HCT116 (cell line): ENCODE measurements around the gene FARSA. TPM values are rescaled to one million over a fixed set of nuclear protein-coding genes. Genes with fewer than 3 reads are reported as not detected.
"Not testable (repeated sequence)": the region's sequence is repeated elsewhere in the genome, so short reads cannot be mapped to it uniquely, and the experiment has no call there.

Source experiments
- ATAC-seq: fragments of 200-7000 bp; cut with Tn5 transposase; 2 replicates; pipeline ENCODE4 v1.9.1; 2020; ENCODE audit warnings: mild to moderate bottlenecking, moderate library complexity
- BruUV-seq: library from RNA; stranded (reverse); fragments of 400-500 nt; replicated peaks from 2 replicates; lab custom pipeline; 2021; lab: Mats Ljungman, UMichigan
- CTCF ChIA-PET: fragments of 300-600 bp; sonication (Branson Sonifier 250); formaldehyde crosslinking; loops from one replicate; lab custom pipeline; 2021; ENCODE audit warnings: antibody characterized with exemption; lab: Charles Lee
- POLR2A ChIA-PET: fragments of 300-600, 350-600 bp; sonication (Branson Sonifier 250); formaldehyde crosslinking; loops from one replicate; lab custom pipeline; 2021; ENCODE audit warnings: antibody characterized with exemption; lab: Charles Lee
- RAD21 ChIA-PET, 2 experiments: fragments of 300-600 bp; sonication (Branson Sonifier 250); formaldehyde crosslinking; loops; one replicate each; lab custom pipeline; 2023; ENCODE audit warnings: low total read pairs in 2 of 2; ENCODE audit not compliant: uncharacterized antibody in 2 of 2, unreplicated experiment in 2 of 2, low non-redundant PET in 1 of 2; lab: Charles Lee
- DNase-seq: peaks from one replicate; pipeline ENCODE4 v3.0.0-alpha.2; 2010; ENCODE audit warnings: low read depth, low spot score
- H2AFZ ChIP-seq: fragments of 200-600 bp; shearing (Covaris generic), sonication (generic); 2 replicates; pipeline ENCODE4 v1.6.1; 2017; ENCODE audit warnings: low read depth, mixed run types, mixed read lengths, antibody characterized with exemption, low read length; ENCODE audit not compliant: poor library complexity, severe bottlenecking
- H3K27ac ChIP-seq: 2 replicates; pipeline ENCODE4 v1.5.1; 2012; ENCODE audit warnings: low read depth, low read length
- H3K27me3 ChIP-seq: fragments of 200-600 bp; sonication (generic); 2 replicates; pipeline ENCODE4 v1.6.1; 2016; ENCODE audit warnings: mixed run types, low read length, mixed read lengths; ENCODE audit not compliant: insufficient read depth
- H3K36me3 ChIP-seq, 2 experiments: fragments of 200-500 bp in 1 of 2; fragments of 200-600 bp in 1 of 2; sonication (Bioruptor generic) in 1 of 2; sonication (generic) in 1 of 2; 2 replicates each; pipeline versions ENCODE4 v1.5.1 to v1.6.1; 2014 to 2016; ENCODE audit warnings: low read length in 2 of 2, inconsistent platforms in 1 of 2, mixed read lengths in 1 of 2, mixed run types in 1 of 2; ENCODE audit not compliant: insufficient read depth in 2 of 2, control insufficient read depth in 1 of 2
- H3K4me1 ChIP-seq, 2 experiments: fragments of 200-600 bp in 1 of 2; sonication (generic) in 1 of 2; 2 replicates each; pipeline versions ENCODE4 v1.5.1 to v1.6.1; 2012 to 2017; ENCODE audit warnings: low read length in 2 of 2, inconsistent platforms in 1 of 2, mild to moderate bottlenecking in 1 of 2, mixed read lengths in 1 of 2, mixed run types in 1 of 2, moderate library complexity in 1 of 2; ENCODE audit not compliant: insufficient read depth in 2 of 2, control insufficient read depth in 1 of 2
- H3K4me2 ChIP-seq: fragments of 200-600 bp; sonication (generic); 2 replicates; pipeline ENCODE4 v1.6.1; 2017; ENCODE audit warnings: mixed run types, low read length, mixed read lengths
- H3K4me3 ChIP-seq, 2 experiments: fragments of 200-600 bp in 1 of 2; sonication (generic) in 1 of 2; replicated peaks in 1 of 2; 2 replicates each; pipeline ENCODE4 v1.5.1; 2011 to 2016; ENCODE audit warnings: low read length in 2 of 2, control low read depth in 1 of 2, low read depth in 1 of 2, mild to moderate bottlenecking in 1 of 2, mixed read lengths in 1 of 2, mixed run types in 1 of 2
- H3K79me2 ChIP-seq: fragments of 200-600 bp; sonication (generic); 2 replicates; pipeline ENCODE4 v1.6.1; 2017; ENCODE audit warnings: mild to moderate bottlenecking, mixed run types, low read length, moderate library complexity, mixed read lengths; ENCODE audit not compliant: insufficient read depth
- H3K9ac ChIP-seq: fragments of 200-600 bp; sonication (generic); 2 replicates; pipeline ENCODE4 v1.6.1; 2016; ENCODE audit warnings: low read length, mixed read lengths
- H3K9me2 ChIP-seq: fragments of 200-600 bp; sonication (generic), shearing (Covaris generic); 2 replicates; pipeline ENCODE4 v1.6.1; 2017; ENCODE audit warnings: mixed run types, mild to moderate bottlenecking, moderate library complexity; ENCODE audit not compliant: insufficient read depth
- H3K9me3 ChIP-seq, 2 experiments: fragments of 200-500 bp in 1 of 2; fragments of 200-600 bp in 1 of 2; sonication (Bioruptor generic) in 1 of 2; sonication (generic) in 1 of 2; 2 replicates each; pipeline ENCODE4 v1.6.1; 2014 to 2017; ENCODE audit warnings: low read length in 2 of 2, mixed read lengths in 2 of 2, inconsistent platforms in 1 of 2, low read depth in 1 of 2, mild to moderate bottlenecking in 1 of 2, mixed run types in 1 of 2, moderate library complexity in 1 of 2; ENCODE audit not compliant: control insufficient read depth in 1 of 2, insufficient read depth in 1 of 2
- H4K20me1 ChIP-seq: fragments of 200-600 bp; sonication (generic), shearing (Covaris generic); 2 replicates; pipeline ENCODE4 v1.6.1; 2017; ENCODE audit warnings: mixed run types, mild to moderate bottlenecking, moderate library complexity; ENCODE audit not compliant: insufficient read depth
- ATF3 ChIP-seq: IDR thresholded peaks from 2 replicates; pipeline ENCODE4 v1.6.1; 2012
- CEBPB ChIP-seq: IDR thresholded peaks from 2 replicates; pipeline ENCODE4 v1.6.1; 2012; ENCODE audit warnings: low read depth
- ELF1 ChIP-seq: IDR thresholded peaks from 2 replicates; pipeline ENCODE4 v1.6.1; 2012; ENCODE audit warnings: low read depth, borderline replicate concordance
- POLR2A ChIP-seq: IDR thresholded peaks from 2 replicates; pipeline ENCODE4 v1.7.0; 2011; ENCODE audit warnings: borderline replicate concordance; ENCODE audit not compliant: insufficient read depth, insufficient read length; ENCODE audit errors: extremely low read depth
- SIN3A ChIP-seq: IDR thresholded peaks from 2 replicates; pipeline ENCODE4 v1.6.1; 2012; ENCODE audit warnings: low read depth
- SP1 ChIP-seq: IDR thresholded peaks from 2 replicates; pipeline ENCODE4 v1.6.1; 2012; ENCODE audit warnings: low read depth
- SRF ChIP-seq: IDR thresholded peaks from 2 replicates; pipeline ENCODE4 v1.6.1; 2012; ENCODE audit warnings: low read depth
- intact Hi-C: fragments of 100-400 bp; cut with micrococcal nuclease; formaldehyde crosslinking; loops from 2 replicates; pipeline ENCODE4 v1.10.0; 2022
- total RNA-seq: library from RNA; stranded (reverse); gene quantifications from one replicate; pipeline ENCODE4 v1.2.1, GENCODE V29; 2021; ENCODE audit not compliant: unreplicated experiment

The FARSA gene
- total RNA-seq, 1 experiment from 2014 or later = 129 TPM

- H3K4me1 ChIP-seq = peaks cover 9 to 26% of the 10 kb centered on the region in 2 experiments
- ChIA-PET RAD21 (no interaction called here), CTCF (interaction anchor here (1.6 kb wide), 1 partner anchor 13 kb away, joined by 6 read pairs; no protein-coding TSS in a partner anchor), POLR2A (no interaction called here)
- no peaks in the 10 kb centered on the region for H3K27me3 ChIP-seq
- H3K9ac ChIP-seq = no peak overlapping the region
- DNase-seq = no peak
- no peaks in the 10 kb centered on the region; the same call in 1 of the 2 replicates for H4K20me1 ChIP-seq
- no peak overlapping the region for H3K4me3 ChIP-seq
- H3K27ac ChIP-seq = no peak overlapping the region
- TF ChIP-seq POLR2A (no peak), SIN3A (no peak), ELF1 (no peak), CEBPB (no peak), SP1 (no peak), SRF (no peak), ATF3 (no peak)
- intact Hi-C loops = no loop called here
- no peaks in the 10 kb centered on the region for H3K9me3 ChIP-seq
- BruUV-seq = no TSS peak
- ATAC-seq = no peak
- H2AFZ ChIP-seq = no peak overlapping the region
- no peaks in the 10 kb centered on the region for H3K9me2 ChIP-seq
- H3K79me2 ChIP-seq = peaks cover 77% of the 10 kb centered on the region
- H3K4me2 ChIP-seq = no peak overlapping the region
- peaks cover 31 to 52% of the 10 kb centered on the region in 2 experiments for H3K36me3 ChIP-seq
Observed at GRCh38 chr19:12952488-12953137, 19.1 kb upstream of the FARSA start.

GRCh38 chr19:12952050-12952449 is 18.5 kb upstream of the FARSA start:
- POLR2A ChIA-PET, H3K27me3 ChIP-seq, DNase-seq, H3K4me3 ChIP-seq, H3K27ac ChIP-seq, H3K9me2 ChIP-seq, H3K9ac ChIP-seq, ATAC-seq, H3K4me2 ChIP-seq, H3K9me3 ChIP-seq, intact Hi-C loops, RAD21 ChIA-PET, H2AFZ ChIP-seq, BruUV-seq, H4K20me1 ChIP-seq: not testable (repeated sequence)
- CTCF ChIA-PET = interaction anchor here (1.6 kb wide), 1 partner anchor 13 kb away, joined by 6 read pairs; no protein-coding TSS in a partner anchor
- Histone ChIP-seq H3K36me3 (peaks cover 31 to 52% of the 10 kb centered on the region in 2 experiments), H3K4me1 (peaks cover 11 to 28% of the 10 kb centered on the region in 2 experiments), H3K79me2 (peaks cover 83% of the 10 kb centered on the region)
